ENCODE results near the gene SCGB1D2.

The SCGB1D2 gene

GRCh38 chr11:62264004-62264403 lies 22.0 kb downstream of the SCGB1D2 start:
- DNase-seq, result no peak

GRCh38 chr11:62266558-62266957 lies 24.5 kb downstream of the SCGB1D2 start:
- DNase-seq, result no peak

GRCh38 chr11:62267050-62267449 lies 25.0 kb downstream of the SCGB1D2 start:
- DNase-seq, result no peak

GRCh38 chr11:62267576-62267975 lies 25.5 kb downstream of the SCGB1D2 start:
- DNase-seq, result no peak

GRCh38 chr11:62269654-62270278 lies 27.7 kb downstream of the SCGB1D2 start, which contains the start of gene SCGB2A2:
Gene SCGB2A2, plus strand, starts transcription at chr11:62270158. Its CDS starts 59 bp downstream, at chr11:62270217.
- no peak for DNase-seq

GRCh38 chr11:62273284-62273683 lies 31.2 kb downstream of the SCGB1D2 start:
- DNase-seq, result no peak

- DNase-seq, result no peak
These were observed 31.8 kb downstream of the SCGB1D2 start for GRCh38 chr11:62273789-62274275.

GRCh38 chr11:62280452-62280851 lies 38.4 kb downstream of the SCGB1D2 start:
- no peak for DNase-seq

Measured in NCI-H510A (cell line).